Stimulated activated CD4-positive, alpha-beta T cell treated with anti-CD3 and anti-CD28 coated beads, TNF-alpha, amount 100 ng/mL, for 4 hours (primary cell): Measurements from ENCODE around the gene TCF4.

ENCODE experiments used
- DNase-seq, 3 experiments: peaks; one replicate each; pipeline ENCODE4 v3.0.0-alpha.2; 2020; ENCODE audit warnings: low read depth in 3 of 3

The TCF4 gene

GRCh38 chr18:55407191-55407590, 180.8 kb downstream of the TCF4 start:
- DNase-seq: no peak

GRCh38 chr18:55406451-55406991, 181.5 kb downstream of the TCF4 start:
- no peak for DNase-seq

GRCh38 chr18:55405893-55406406, 182.0 kb downstream of the TCF4 start:
- DNase-seq: no peak

GRCh38 chr18:55405475-55405874, 182.5 kb downstream of the TCF4 start:
- no peak for DNase-seq

GRCh38 chr18:55404832-55405465, 183.0 kb downstream of the TCF4 start:
- DNase-seq: no peak

GRCh38 chr18:55404136-55404830, 183.7 kb downstream of the TCF4 start:
- DNase-seq: no peak

- no peak for DNase-seq
Measured at GRCh38 chr18:55403421-55403949, 184.5 kb downstream of the TCF4 start.

GRCh38 chr18:55402731-55403405, 185.1 kb downstream of the TCF4 start:
- DNase-seq: no peak

GRCh38 chr18:55401638-55402191, 186.3 kb downstream of the TCF4 start:
- no peak for DNase-seq

GRCh38 chr18:55400590-55401541, 187.1 kb downstream of the TCF4 start:
- DNase-seq: no peak

GRCh38 chr18:55400081-55400480, 187.9 kb downstream of the TCF4 start:
- no peak for DNase-seq

- no peak for DNase-seq
Measured at GRCh38 chr18:55398858-55399257, 189.1 kb downstream of the TCF4 start.

- DNase-seq: no peak
Measured at GRCh38 chr18:55396979-55397378, 191.0 kb downstream of the TCF4 start.

- no peak for DNase-seq
Measured at GRCh38 chr18:55396267-55396905, 191.6 kb downstream of the TCF4 start.

GRCh38 chr18:55395799-55396198, 192.2 kb downstream of the TCF4 start:
- no peak for DNase-seq

- no peak for DNase-seq
Measured at GRCh38 chr18:55390898-55391297, 197.1 kb downstream of the TCF4 start.

- DNase-seq: no peak
Measured at GRCh38 chr18:55387139-55387984, 200.6 kb downstream of the TCF4 start.

- DNase-seq: no peak
Measured at GRCh38 chr18:55386545-55386944, 201.4 kb downstream of the TCF4 start.

- no peak for DNase-seq
Measured at GRCh38 chr18:55385770-55386169, 202.2 kb downstream of the TCF4 start.
